Measurements from ENCODE around the gene ODAD4.

Gene ODAD4

GRCh38 chr17:41957031-41957868 is 26.8 kb downstream of the ODAD4 start:
- no peak for TF ChIP-seq EZH2phosphoT487 (IDR thresholded peaks at IDR 0.05; ENCODE audit: borderline replicate concordance)
- TF ChIP-seq CTCF (conservative IDR thresholded peaks at IDR 0.05; ENCODE audit: low read length) = no peak
- H3K9me3 ChIP-seq (ENCODE audit: insufficient read depth, low read depth, low read length) = no peaks in the 10 kb centered on the region
- peak overlapping the region; percentile 48 for H3K4me2 ChIP-seq (ENCODE audit: low read depth, low read length, poor library complexity, severe bottlenecking)
- no peaks in the 10 kb centered on the region for H3K36me3 ChIP-seq (ENCODE audit: insufficient read depth, low read length)
- no peaks in the 10 kb centered on the region for H4K20me1 ChIP-seq (ENCODE audit: insufficient read depth, low read length, poor library complexity, severe bottlenecking)
- H3K9ac ChIP-seq (ENCODE audit: low read depth, low read length, poor library complexity, severe bottlenecking) = peak overlapping the region; percentile 40
- H3F3A ChIP-seq (ENCODE audit: low read depth) = no peaks in the 10 kb centered on the region
- peaks cover 14% of the 10 kb centered on the region for H3K4me1 ChIP-seq (ENCODE audit: insufficient read depth, low read length, poor library complexity, severe bottlenecking)
- H3K9me2 ChIP-seq (replicated peaks; ENCODE audit: low read depth, low read length) = no peaks in the 10 kb centered on the region
- H2AFZ ChIP-seq (ENCODE audit: low read length) = peak overlapping the region; percentile 76
- H3K27me3 ChIP-seq (ENCODE audit: insufficient read depth, low read length, poor library complexity, severe bottlenecking) = no peaks in the 10 kb centered on the region
- H3K4me3 ChIP-seq (ENCODE audit: low read length, poor library complexity, severe bottlenecking) = no peak overlapping the region
- H3K79me2 ChIP-seq (ENCODE audit: insufficient read depth, low read length) = no peaks in the 10 kb centered on the region

- Histone ChIP-seq H3K27me3 (ENCODE audit: insufficient read depth, low read length, poor library complexity, severe bottlenecking) (no peaks in the 10 kb centered on the region), H4K20me1 (ENCODE audit: insufficient read depth, low read length, poor library complexity, severe bottlenecking) (no peaks in the 10 kb centered on the region), H3K4me3 (ENCODE audit: low read length, poor library complexity, severe bottlenecking) (no peak overlapping the region), H2AFZ (ENCODE audit: low read length) (peak overlapping the region; percentile 76; the same call in 1 of the 2 replicates), H3K79me2 (ENCODE audit: insufficient read depth, low read length) (no peaks in the 10 kb centered on the region), H3K4me2 (ENCODE audit: low read depth, low read length, poor library complexity, severe bottlenecking) (peak overlapping the region; percentile 48), H3K36me3 (ENCODE audit: insufficient read depth, low read length) (no peaks in the 10 kb centered on the region), H3K9me2 (replicated peaks; ENCODE audit: low read depth, low read length) (no peaks in the 10 kb centered on the region), H3K9ac (ENCODE audit: low read depth, low read length, poor library complexity, severe bottlenecking) (peak overlapping the region; percentile 40), H3K9me3 (ENCODE audit: insufficient read depth, low read depth, low read length) (no peaks in the 10 kb centered on the region), H3F3A (ENCODE audit: low read depth) (no peaks in the 10 kb centered on the region), H3K4me1 (ENCODE audit: insufficient read depth, low read length, poor library complexity, severe bottlenecking) (peaks cover 14% of the 10 kb centered on the region)
- no peak for TF ChIP-seq CTCF (conservative IDR thresholded peaks at IDR 0.05; ENCODE audit: low read length)
- no peak for TF ChIP-seq EZH2phosphoT487 (IDR thresholded peaks at IDR 0.05; ENCODE audit: borderline replicate concordance)
Measured at GRCh38 chr17:41957869-41958439, 27.5 kb downstream of the ODAD4 start.

DNA sequence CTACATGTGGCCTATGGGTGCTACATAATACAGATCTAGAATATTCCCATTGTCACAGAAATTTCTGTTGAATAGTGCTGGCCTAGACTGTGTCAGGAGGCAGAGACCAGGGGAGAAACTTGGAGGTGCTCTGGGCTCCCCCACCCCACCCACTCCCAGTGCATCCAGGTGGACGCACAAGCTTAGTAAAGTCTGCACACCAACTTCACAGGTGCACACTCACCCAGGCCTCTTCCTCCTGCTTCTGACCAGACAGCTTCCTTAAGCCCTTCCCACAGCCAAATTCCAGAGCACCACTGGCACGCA is 28.6 kb downstream of the ODAD4 start:
- H3K4me1 ChIP-seq (ENCODE audit: insufficient read depth, low read length, poor library complexity, severe bottlenecking) = peaks cover 14% of the 10 kb centered on the region
- no peaks in the 10 kb centered on the region for H3K27me3 ChIP-seq (ENCODE audit: insufficient read depth, low read length, poor library complexity, severe bottlenecking)

More for the DNA sequence above, 28.6 kb downstream of the ODAD4 start:
- no peaks in the 10 kb centered on the region for H3K79me2 ChIP-seq (ENCODE audit: insufficient read depth, low read length)
- TF ChIP-seq CTCF (conservative IDR thresholded peaks at IDR 0.05; ENCODE audit: low read length) = no peak
- no peak for TF ChIP-seq EZH2phosphoT487 (IDR thresholded peaks at IDR 0.05; ENCODE audit: borderline replicate concordance)
- no peaks in the 10 kb centered on the region for H3K36me3 ChIP-seq (ENCODE audit: insufficient read depth, low read length)
- no peaks in the 10 kb centered on the region for H4K20me1 ChIP-seq (ENCODE audit: insufficient read depth, low read length, poor library complexity, severe bottlenecking)
- H2AFZ ChIP-seq (ENCODE audit: low read length) = no peak overlapping the region
- no peaks in the 10 kb centered on the region for H3K9me3 ChIP-seq (ENCODE audit: insufficient read depth, low read depth, low read length)
- H3F3A ChIP-seq (ENCODE audit: low read depth) = no peaks in the 10 kb centered on the region
- no peak overlapping the region for H3K4me2 ChIP-seq (ENCODE audit: low read depth, low read length, poor library complexity, severe bottlenecking)
- H3K4me3 ChIP-seq (ENCODE audit: low read length, poor library complexity, severe bottlenecking) = no peak overlapping the region
- H3K9me2 ChIP-seq (replicated peaks; ENCODE audit: low read depth, low read length) = no peaks in the 10 kb centered on the region
- no peak overlapping the region for H3K9ac ChIP-seq (ENCODE audit: low read depth, low read length, poor library complexity, severe bottlenecking)

Measured in Loucy (cell line).